SK-N-MC (cell line): ENCODE measurements around the gene FOXP1.

Source experiments
- EZH2 ChIP-seq: fragments of 200-600 bp; sonication (generic); IDR thresholded peaks from one replicate; pipeline ENCODE4 v1.6.1; 2017; ENCODE audit warnings: antibody characterized with exemption
- FOXP2 ChIP-seq: optimal IDR thresholded peaks from 2 replicates; pipeline ENCODE3; 2011; ENCODE audit warnings: mild to moderate bottlenecking, moderate library complexity; ENCODE audit not compliant: insufficient read depth; ENCODE audit errors: extremely low read length, control extremely low read depth
- POLR2AphosphoS5 ChIP-seq: IDR thresholded peaks from 2 replicates; pipeline ENCODE4 v1.6.1; 2012; ENCODE audit warnings: mild to moderate bottlenecking, low read depth, low read length, borderline replicate concordance

DNA sequence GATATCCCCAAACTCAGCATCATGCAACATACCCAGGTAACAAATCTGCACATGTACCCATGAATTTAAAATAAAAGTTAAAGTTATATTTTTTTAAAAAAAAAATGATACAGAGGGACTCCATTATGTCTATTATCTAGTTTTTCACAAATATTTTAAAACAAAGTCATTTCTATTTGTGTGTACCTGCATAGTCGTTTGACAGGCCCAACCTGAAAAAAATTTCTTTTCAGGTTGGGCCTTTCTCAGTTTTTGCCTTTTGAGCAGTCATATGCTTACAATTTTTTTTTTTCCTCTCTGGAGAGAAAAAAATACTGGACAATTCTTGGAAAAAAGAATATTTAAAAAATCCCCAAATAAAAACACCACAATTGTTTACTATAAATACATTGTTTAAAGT, 459.5 kb downstream of the FOXP1 start:
- TF ChIP-seq EZH2: no peak
- TF ChIP-seq POLR2AphosphoS5: no peak
- TF ChIP-seq FOXP2: no peak
